Measurements from ENCODE around the gene APP. TPM values are rescaled to one million over a fixed set of nuclear protein-coding genes. Genes with fewer than 3 reads are reported as not detected.

APP gene
- total and polyA plus RNA-seq, 2 of the 13 experiments (the other 11 are each of a cell fraction or from before 2014, with no cell fraction given): 70.6 to 262 TPM

GRCh38 chr21:26140164-26140579 is 30.4 kb downstream of the APP start (continued):
- TF ChIP-seq ZNF790 (CRISPR knock-in tag; IDR thresholded peaks at IDR 0.05; ENCODE audit: borderline replicate concordance) (no peak), ZNF83 (CRISPR knock-in tag; IDR thresholded peaks at IDR 0.05; ENCODE audit: borderline replicate concordance) (no peak), ARID5B (CRISPR knock-in tag; IDR thresholded peaks at IDR 0.05) (peak; percentile 14; the same call in 1 of the 2 replicates), MED1 (CRISPR knock-in tag; IDR thresholded peaks at IDR 0.05) (no peak), HNF1A (IDR thresholded peaks at IDR 0.05; ENCODE audit: low read depth) (no peak), HNF1A (CRISPR knock-in tag; IDR thresholded peaks at IDR 0.05; ENCODE audit: borderline replicate concordance) (no peak), CREB1 (IDR thresholded peaks at IDR 0.05) (no peak), CREB1 (CRISPR knock-in tag; IDR thresholded peaks at IDR 0.05) (0 out of 2 replicates have a peak, but pooled peaks have one; percentile 18), IRF9 (CRISPR knock-in tag; IDR thresholded peaks at IDR 0.05; ENCODE audit: borderline replicate concordance) (no peak), ZSCAN22 (CRISPR knock-in tag; IDR thresholded peaks at IDR 0.05) (no peak), TRAFD1 (CRISPR knock-in tag; IDR thresholded peaks at IDR 0.05; ENCODE audit: borderline replicate concordance) (no peak), SAP130 (CRISPR knock-in tag; IDR thresholded peaks at IDR 0.05; ENCODE audit: low read depth) (0 out of 2 replicates have a peak, but pooled peaks have one; percentile 29), RAD51 (IDR thresholded peaks at IDR 0.05; ENCODE audit: borderline replicate concordance) (no peak), ZNF775 (CRISPR knock-in tag; IDR thresholded peaks at IDR 0.05; ENCODE audit: borderline replicate concordance) (no peak), ISX (CRISPR knock-in tag; conservative IDR thresholded peaks at IDR 0.05) (no peak), RORA (CRISPR knock-in tag; IDR thresholded peaks at IDR 0.05) (no peak), ZNF160 (CRISPR knock-in tag; IDR thresholded peaks at IDR 0.05) (no peak), ESRRA (CRISPR knock-in tag; IDR thresholded peaks at IDR 0.05; ENCODE audit: low read depth) (no peak), KDM5A (IDR thresholded peaks at IDR 0.05; ENCODE audit: borderline replicate concordance, low read length) (no peak), FOXP1 (IDR thresholded peaks at IDR 0.05) (no peak), FOXP1 (CRISPR knock-in tag; IDR thresholded peaks at IDR 0.05) (peak; percentile 52; the same call in 1 of the 2 replicates), ZNF570 (CRISPR knock-in tag; IDR thresholded peaks at IDR 0.05; ENCODE audit: borderline replicate concordance) (no peak)

All from HepG2 (cell line).